ENCODE data around the gene SYTL2.
"Not testable (repeated sequence)": the region's sequence is repeated elsewhere in the genome, so short reads cannot be mapped to it uniquely, and the experiment has no call there.

Gene SYTL2

DNA sequence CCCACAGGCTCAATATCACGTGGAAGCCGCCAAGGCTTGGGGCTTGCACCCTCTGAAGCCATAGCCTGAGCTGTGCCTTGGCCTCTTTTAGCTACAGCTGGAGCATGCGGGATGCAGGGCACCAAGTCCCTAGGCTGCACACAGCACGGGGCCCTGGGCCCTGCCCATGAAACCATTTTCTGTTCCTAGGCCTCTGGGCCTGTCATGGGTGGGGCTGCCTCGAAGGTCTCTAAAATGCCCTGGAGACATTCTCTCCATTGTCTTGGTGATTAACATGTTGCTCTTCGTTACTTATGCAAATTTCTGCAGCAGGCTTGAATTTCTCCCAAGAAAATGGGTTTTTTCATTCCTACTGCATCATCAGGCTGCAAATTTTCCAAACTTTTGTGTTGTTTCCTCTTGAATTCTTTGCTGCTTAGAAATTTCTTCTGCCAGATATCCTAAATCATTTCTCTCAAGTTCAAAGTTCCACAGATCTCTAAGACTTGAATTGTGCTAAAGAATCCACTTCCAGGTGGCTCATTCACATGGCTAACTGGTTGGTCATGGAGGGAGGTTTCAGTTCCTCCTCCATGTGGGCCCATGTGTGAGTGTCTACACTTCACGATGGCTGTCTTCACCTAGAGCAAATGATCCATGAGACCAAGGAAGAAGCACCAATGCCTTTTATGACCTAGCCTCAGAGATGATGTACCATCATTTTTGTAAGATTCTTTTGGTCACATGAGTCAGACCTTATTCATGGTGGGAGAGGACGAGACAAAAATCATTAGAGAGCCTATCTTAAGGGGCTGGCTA, 138.6 kb downstream of the SYTL2 start:
- TF ChIP-seq CTCF (conservative IDR thresholded peaks at IDR 0.05; ENCODE audit: low read length) = no peak
- TF ChIP-seq EZH2phosphoT487 (IDR thresholded peaks at IDR 0.05; ENCODE audit: borderline replicate concordance) = no peak
- 0 out of 2 replicates have a peak, but pooled peaks cover 4% of the 10 kb centered on the region for H3K9me3 ChIP-seq (ENCODE audit: insufficient read depth, low read depth, low read length)
- H3K36me3 ChIP-seq (ENCODE audit: insufficient read depth, low read length) = no peaks in the 10 kb centered on the region
- H3K9me2 ChIP-seq (replicated peaks; ENCODE audit: low read depth, low read length) = no peaks in the 10 kb centered on the region
- H3K27me3 ChIP-seq (ENCODE audit: insufficient read depth, low read length, poor library complexity, severe bottlenecking) = peaks cover 25% of the 10 kb centered on the region
- no peak overlapping the region for H3K4me3 ChIP-seq (ENCODE audit: low read length, poor library complexity, severe bottlenecking)
- no peak overlapping the region for H3K4me2 ChIP-seq (ENCODE audit: low read depth, low read length, poor library complexity, severe bottlenecking)
- no peak overlapping the region for H2AFZ ChIP-seq (ENCODE audit: low read length)
- H3K79me2 ChIP-seq (ENCODE audit: insufficient read depth, low read length) = no peaks in the 10 kb centered on the region
- no peaks in the 10 kb centered on the region for H3F3A ChIP-seq (ENCODE audit: low read depth)
- H3K4me1 ChIP-seq (ENCODE audit: insufficient read depth, low read length, poor library complexity, severe bottlenecking) = no peaks in the 10 kb centered on the region
- no peaks in the 10 kb centered on the region for H4K20me1 ChIP-seq (ENCODE audit: insufficient read depth, low read length, poor library complexity, severe bottlenecking)
- H3K9ac ChIP-seq (ENCODE audit: low read depth, low read length, poor library complexity, severe bottlenecking) = no peak overlapping the region

DNA sequence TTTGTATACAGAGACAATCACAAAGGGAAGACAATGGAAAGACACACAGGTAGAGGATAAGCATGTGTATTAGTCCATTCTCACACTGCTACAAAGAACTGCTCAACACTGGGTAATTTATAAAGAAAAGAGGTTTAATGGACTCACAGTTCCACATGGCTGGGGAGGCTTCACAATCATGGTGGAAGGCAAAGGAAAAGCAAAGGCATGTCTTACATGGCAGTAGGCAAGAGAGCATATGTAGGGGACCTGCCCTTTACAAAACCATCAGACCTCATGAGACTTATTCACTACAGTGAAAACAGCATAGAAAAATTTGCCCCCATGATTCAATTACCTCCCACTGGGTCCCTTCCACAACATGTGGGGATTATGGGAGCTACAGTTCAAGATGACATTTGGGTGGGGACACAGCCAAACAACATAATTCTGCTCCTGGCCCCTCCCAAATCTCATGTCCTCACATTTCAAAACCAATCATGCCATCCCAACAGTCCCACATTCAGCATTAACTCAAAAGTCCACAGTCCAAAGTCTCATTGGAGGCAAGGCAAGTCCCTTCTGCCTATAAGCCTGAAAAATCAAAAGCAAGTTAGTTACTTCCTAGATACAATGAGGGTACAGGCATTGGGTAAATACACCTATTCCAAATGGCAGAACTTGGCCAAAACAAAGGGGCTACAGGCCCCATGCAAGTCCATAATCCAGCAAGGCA, 139.8 kb downstream of the SYTL2 start:
- H3K4me3 ChIP-seq (ENCODE audit: low read length, poor library complexity, severe bottlenecking); H3K36me3 ChIP-seq (ENCODE audit: insufficient read depth, low read length); H3K4me1 ChIP-seq (ENCODE audit: insufficient read depth, low read length, poor library complexity, severe bottlenecking); H3K9me3 ChIP-seq (ENCODE audit: insufficient read depth, low read depth, low read length); H4K20me1 ChIP-seq (ENCODE audit: insufficient read depth, low read length, poor library complexity, severe bottlenecking); H3F3A ChIP-seq (ENCODE audit: low read depth); H2AFZ ChIP-seq (ENCODE audit: low read length); H3K9ac ChIP-seq (ENCODE audit: low read depth, low read length, poor library complexity, severe bottlenecking); H3K79me2 ChIP-seq (ENCODE audit: insufficient read depth, low read length); H3K9me2 ChIP-seq (replicated peaks; ENCODE audit: low read depth, low read length); H3K4me2 ChIP-seq (ENCODE audit: low read depth, low read length, poor library complexity, severe bottlenecking): not testable (repeated sequence)
- peaks cover 25% of the 10 kb centered on the region for H3K27me3 ChIP-seq (ENCODE audit: insufficient read depth, low read length, poor library complexity, severe bottlenecking)

DNA sequence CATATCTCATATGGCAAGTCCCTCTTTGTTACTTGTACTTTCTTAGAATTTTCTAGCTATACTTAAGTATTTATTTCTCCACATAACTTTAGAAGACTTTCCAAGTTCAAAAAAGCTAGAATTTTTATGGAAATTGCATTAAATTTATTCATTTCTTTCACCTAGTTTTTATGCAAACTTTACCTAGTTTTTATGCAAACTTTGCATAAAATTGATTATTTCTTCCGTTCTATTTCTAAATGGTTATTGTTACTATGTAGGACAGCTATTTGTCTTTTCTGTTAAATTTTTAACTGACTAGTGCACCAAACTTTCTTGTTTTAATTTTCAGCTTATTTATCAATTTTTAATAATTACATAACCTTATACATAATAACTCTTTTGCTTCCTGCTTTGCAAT, 142.8 kb downstream of the SYTL2 start:
- H3K79me2 ChIP-seq (ENCODE audit: insufficient read depth, low read length) = peaks cover 18% of the 10 kb centered on the region
- no peaks in the 10 kb centered on the region for H3K9me3 ChIP-seq (ENCODE audit: insufficient read depth, low read depth, low read length)
- no peak for TF ChIP-seq EZH2phosphoT487 (IDR thresholded peaks at IDR 0.05; ENCODE audit: borderline replicate concordance)
- no peak for TF ChIP-seq CTCF (conservative IDR thresholded peaks at IDR 0.05; ENCODE audit: low read length)
- H3K36me3 ChIP-seq (ENCODE audit: insufficient read depth, low read length) = no peaks in the 10 kb centered on the region
- H3K9me2 ChIP-seq (replicated peaks; ENCODE audit: low read depth, low read length) = no peaks in the 10 kb centered on the region
- peaks cover 16% of the 10 kb centered on the region for H4K20me1 ChIP-seq (ENCODE audit: insufficient read depth, low read length, poor library complexity, severe bottlenecking)
- peaks cover 21% of the 10 kb centered on the region for H3K27me3 ChIP-seq (ENCODE audit: insufficient read depth, low read length, poor library complexity, severe bottlenecking)
- no peaks in the 10 kb centered on the region for H3F3A ChIP-seq (ENCODE audit: low read depth)
- no peak overlapping the region for H3K9ac ChIP-seq (ENCODE audit: low read depth, low read length, poor library complexity, severe bottlenecking)
- peaks cover 6% of the 10 kb centered on the region for H3K4me1 ChIP-seq (ENCODE audit: insufficient read depth, low read length, poor library complexity, severe bottlenecking)
- no peak overlapping the region for H2AFZ ChIP-seq (ENCODE audit: low read length)
- no peak overlapping the region for H3K4me2 ChIP-seq (ENCODE audit: low read depth, low read length, poor library complexity, severe bottlenecking)
- no peak overlapping the region for H3K4me3 ChIP-seq (ENCODE audit: low read length, poor library complexity, severe bottlenecking)
